HepG2 (cell line): Measurements from ENCODE around the gene LDLRAD2. TPM values are rescaled to one million over a fixed set of nuclear protein-coding genes. Genes with fewer than 3 reads are reported as not detected.

Source experiments
- ATAC-seq: fragments of 200-7000 bp; cut with Tn5 transposase; 3 replicates; pipeline ENCODE4 v1.9.1; 2020; ENCODE audit warnings: mild to moderate bottlenecking, moderate library complexity
- BruUV-seq: library from RNA; stranded (reverse); fragments of 400-500 nt; replicated peaks from 2 replicates; lab custom pipeline; 2021; lab: Mats Ljungman, UMichigan
- CTCF ChIA-PET: fragments of 300-600 bp; formaldehyde crosslinking; extraction: SDS; loops from one replicate; lab custom pipeline; 2021; ENCODE audit warnings: low total read pairs, inconsistent platforms, low intra/inter-chr PET ratio; lab: Yijun Ruan, JAX
- POLR2A ChIA-PET: fragments of 350-600 bp; sonication (Branson Sonifier 250); formaldehyde crosslinking; loops from one replicate; lab custom pipeline; 2020; ENCODE audit warnings: antibody characterized with exemption, inconsistent platforms; lab: Yijun Ruan, JAX
- DNase-seq: peaks from one replicate; pipeline ENCODE4 v3.0.0-alpha.2; 2015; ENCODE audit warnings: low spot score
- FAIRE-seq: peaks from 3 replicates; lab custom pipeline; 2011; peaks lifted over from hg19 to GRCh38; lab: Jason Lieb, UNC
- H2AFZ ChIP-seq: one replicate; pipeline ENCODE4 v1.6.1; 2011; ENCODE audit warnings: low read length, inconsistent platforms
- H3K27ac ChIP-seq: fragments of 300-600 bp; 3 replicates; pipeline ENCODE4 v1.8.0; 2011; ENCODE audit warnings: mixed run types, mild to moderate bottlenecking, mixed read lengths, low read length, inconsistent platforms; ENCODE audit not compliant: insufficient read depth; ENCODE audit errors: extremely low read length
- H3K27me3 ChIP-seq, 2 experiments: fragments of 200-600 bp in 1 of 2; 2 replicates in 1 of 2; 3 replicates in 1 of 2; pipeline versions ENCODE4 v1.6.0 to v1.8.0; 2011; ENCODE audit warnings: low read length in 2 of 2, mild to moderate bottlenecking in 2 of 2, moderate library complexity in 2 of 2, inconsistent platforms in 1 of 2; ENCODE audit not compliant: insufficient read depth in 2 of 2, control insufficient read depth in 1 of 2
- H3K36me3 ChIP-seq, 2 experiments: fragments of 200-600 bp in 1 of 2; replicated peaks in 1 of 2; 2 replicates in 1 of 2; 3 replicates in 1 of 2; pipeline versions ENCODE4 v1.5.1 to v1.8.0; 2011; ENCODE audit warnings: low read length in 2 of 2, inconsistent platforms in 1 of 2; ENCODE audit not compliant: insufficient read depth in 2 of 2, control insufficient read depth in 1 of 2
- H3K4me1 ChIP-seq: 2 replicates; pipeline ENCODE4 v1.5.1; 2012; ENCODE audit warnings: low read length, inconsistent platforms; ENCODE audit not compliant: insufficient read depth
- H3K4me2 ChIP-seq: 2 replicates; pipeline ENCODE4 v1.6.0; 2011; ENCODE audit warnings: low read depth, low read length, inconsistent platforms
- H3K4me3 ChIP-seq, 3 experiments: fragments of 200-600 bp in 1 of 3; sonication (generic), shearing (Covaris generic) in 1 of 3; replicated peaks in 1 of 3; 2 replicates each; pipeline ENCODE4 v1.5.1; 2011 to 2016; ENCODE audit warnings: low read length in 3 of 3, inconsistent platforms in 2 of 3, low read depth in 2 of 3, mild to moderate bottlenecking in 2 of 3, control low read depth in 1 of 3, mixed read lengths in 1 of 3; ENCODE audit not compliant: insufficient read depth in 1 of 3
- H3K79me2 ChIP-seq: one replicate; pipeline ENCODE4 v1.6.1; 2011; ENCODE audit warnings: low read length, inconsistent platforms; ENCODE audit not compliant: insufficient read depth
- H3K9ac ChIP-seq: 2 replicates; pipeline ENCODE4 v1.6.0; 2011; ENCODE audit warnings: mild to moderate bottlenecking, low read depth, low read length, inconsistent platforms; ENCODE audit not compliant: insufficient read depth
- H3K9me3 ChIP-seq: 2 replicates; pipeline ENCODE4 v1.5.1; 2012; ENCODE audit warnings: mild to moderate bottlenecking, low read length
- H4K20me1 ChIP-seq: 2 replicates; pipeline ENCODE4 v1.6.0; 2011; ENCODE audit warnings: inconsistent platforms, mild to moderate bottlenecking, low read length, moderate library complexity; ENCODE audit not compliant: insufficient read depth
- AKAP8 ChIP-seq: sonication (generic); formaldehyde crosslinking; IDR thresholded peaks from 2 replicates; pipeline ENCODE4 v1.5.1; 2020; ENCODE audit warnings: mild to moderate bottlenecking, missing genetic modification reagents
- ATAD3A ChIP-seq: sonication (generic); formaldehyde crosslinking; IDR thresholded peaks from 2 replicates; pipeline ENCODE4 v1.4.0; 2020; ENCODE audit warnings: missing genetic modification reagents
- CTCF ChIP-seq: sonication (generic); formaldehyde crosslinking; IDR thresholded peaks from 2 replicates; pipeline ENCODE4 v1.5.0; 2020; ENCODE audit warnings: mild to moderate bottlenecking, missing genetic modification reagents, moderate library complexity
- FOSL2 ChIP-seq: sonication (generic); formaldehyde crosslinking; IDR thresholded peaks from 2 replicates; pipeline ENCODE4 v1.4.0; 2020; ENCODE audit warnings: missing genetic modification reagents
- GZF1 ChIP-seq: sonication (generic); formaldehyde crosslinking; IDR thresholded peaks from 2 replicates; pipeline ENCODE4 v1.5.1; 2020; ENCODE audit warnings: mild to moderate bottlenecking, missing genetic modification reagents
- HNRNPLL ChIP-seq: fragments of 200-400 bp; formaldehyde crosslinking; IDR thresholded peaks from 2 replicates; pipeline ENCODE4 v1.6.1; 2017; ENCODE audit warnings: mild to moderate bottlenecking, low read depth, low read length; ENCODE audit not compliant: poor library complexity, severe bottlenecking
- KLF16 ChIP-seq, 2 experiments: sonication (generic) in 1 of 2; formaldehyde crosslinking in 1 of 2; IDR thresholded peaks; 2 replicates each; pipeline versions ENCODE4 v1.6.1 to v1.8.0; 2016 to 2023; ENCODE audit warnings: missing genetic modification reagents in 2 of 2, missing compliant biosample characterization in 1 of 2
- KLF6 ChIP-seq: IDR thresholded peaks from 2 replicates; pipeline ENCODE4 v1.8.0; 2016; ENCODE audit warnings: missing biosample characterization, missing genetic modification reagents
- KMT2A ChIP-seq: sonication (generic); formaldehyde crosslinking; IDR thresholded peaks from 2 replicates; pipeline ENCODE4 v1.4.0; 2020; ENCODE audit warnings: missing genetic modification reagents
- MAF1 ChIP-seq: sonication (generic); formaldehyde crosslinking; IDR thresholded peaks from 2 replicates; pipeline ENCODE4 v1.5.0; 2020; ENCODE audit warnings: missing genetic modification reagents, borderline replicate concordance
- MEIS1 ChIP-seq: sonication (generic); formaldehyde crosslinking; IDR thresholded peaks from 2 replicates; pipeline ENCODE4 v1.9.0; 2021; ENCODE audit warnings: mild to moderate bottlenecking, missing genetic modification reagents, moderate library complexity, borderline replicate concordance
- MTA3 ChIP-seq: sonication (generic); formaldehyde crosslinking; IDR thresholded peaks from 2 replicates; pipeline ENCODE4 v1.4.0; 2020; ENCODE audit warnings: missing genetic modification reagents
- MTF2 ChIP-seq: sonication (generic); formaldehyde crosslinking; IDR thresholded peaks from 2 replicates; pipeline ENCODE4 v1.5.0; 2020; ENCODE audit warnings: missing genetic modification reagents, borderline replicate concordance
- MXI1 ChIP-seq: IDR thresholded peaks from 3 replicates; pipeline ENCODE4 v1.6.1; 2012; ENCODE audit warnings: low read depth, low read length, inconsistent platforms, borderline replicate concordance
- RCOR2 ChIP-seq: IDR thresholded peaks from 2 replicates; pipeline ENCODE4 v1.6.1; 2016; ENCODE audit warnings: missing biosample characterization, missing genetic modification reagents
- SIN3A ChIP-seq: IDR thresholded peaks from 2 replicates; pipeline ENCODE4 v1.6.1; 2011; ENCODE audit warnings: low read depth, mild to moderate bottlenecking, control low read depth, low read length, borderline replicate concordance
- SP4 ChIP-seq: sonication (generic); formaldehyde crosslinking; IDR thresholded peaks from 2 replicates; pipeline ENCODE4 v1.8.1; 2023; ENCODE audit warnings: mild to moderate bottlenecking, missing genetic modification reagents
- SRY ChIP-seq: sonication (generic); formaldehyde crosslinking; IDR thresholded peaks from 2 replicates; pipeline ENCODE4 v1.8.0; 2022; ENCODE audit warnings: mild to moderate bottlenecking, missing genetic modification reagents
- TFDP1 ChIP-seq: IDR thresholded peaks from 2 replicates; pipeline ENCODE4 v1.6.1; 2016; ENCODE audit warnings: missing compliant biosample characterization, missing genetic modification reagents, borderline replicate concordance
- TOE1 ChIP-seq: sonication (generic); formaldehyde crosslinking; IDR thresholded peaks from 2 replicates; pipeline ENCODE4 v1.4.0; 2020; ENCODE audit warnings: mild to moderate bottlenecking, missing genetic modification reagents
- ZFP37 ChIP-seq: sonication (generic); formaldehyde crosslinking; IDR thresholded peaks from 2 replicates; pipeline ENCODE4 v1.4.0; 2020; ENCODE audit warnings: missing genetic modification reagents, borderline replicate concordance
- ZSCAN9 ChIP-seq: IDR thresholded peaks from 2 replicates; pipeline ENCODE4 v1.6.1; 2016; ENCODE audit warnings: borderline replicate concordance
- WGBS: methylation state at CpG from one replicate; pipeline ENCODE4 v1.1.6; 2017; ENCODE audit warnings: low lambda C conversion rate; 5-methylcytosine and 5-hydroxymethylcytosine counted together
- in situ Hi-C: cut with HindIII; loops from 2 replicates; pipeline ENCODE4 v1.10.0; 2017; ENCODE audit warnings: low pct_unique_long_range_greater_than_20kb; ENCODE audit not compliant: extremely low pct_ligation_motif_present
- intact Hi-C: fragments of 100-400 bp; cut with micrococcal nuclease; formaldehyde crosslinking; loops from one replicate; pipeline ENCODE4 v1.10.0; 2022; ENCODE audit not compliant: unreplicated experiment
- polyA plus RNA-seq, 8 experiments: library from polyadenylated mRNA; depleted of rRNA in 3 of 8; stranded (reverse) in 7 of 8; unstranded in 1 of 8; fragments of >200 nt; fragmentation: Illumina TruSeq in 4 of 8; extraction: Trizol in 4 of 8; gene quantifications; 2 replicates each; pipeline versions ENCODE4 v1.2.1 to v1.2.3, GENCODE V29; 2011 to 2016; ENCODE audit warnings: low read depth in 4 of 8, missing spikeins in 1 of 8, mixed read lengths in 1 of 8; ENCODE audit not compliant: insufficient read depth in 1 of 8
- total RNA-seq, 5 experiments: library from RNA; depleted of rRNA; stranded (reverse); fragments of >200 nt; fragmentation: Illumina TruSeq; extraction: Trizol; gene quantifications; 2 replicates each; pipeline ENCODE4 v1.2.3, GENCODE V29; 2016; ENCODE audit warnings: low read depth in 1 of 5
- TF ChIP-seq, protein P1 (sequence below): sonication (generic); formaldehyde crosslinking; IDR thresholded peaks from 2 replicates; pipeline ENCODE4 v1.9.0; 2021; ENCODE audit warnings: missing genetic modification reagents, borderline replicate concordance

LDLRAD2 gene
- total and polyA plus RNA-seq, 2 of the 13 experiments (the other 11 are each of a cell fraction or from before 2014, with no cell fraction given), result not detected

DNA sequence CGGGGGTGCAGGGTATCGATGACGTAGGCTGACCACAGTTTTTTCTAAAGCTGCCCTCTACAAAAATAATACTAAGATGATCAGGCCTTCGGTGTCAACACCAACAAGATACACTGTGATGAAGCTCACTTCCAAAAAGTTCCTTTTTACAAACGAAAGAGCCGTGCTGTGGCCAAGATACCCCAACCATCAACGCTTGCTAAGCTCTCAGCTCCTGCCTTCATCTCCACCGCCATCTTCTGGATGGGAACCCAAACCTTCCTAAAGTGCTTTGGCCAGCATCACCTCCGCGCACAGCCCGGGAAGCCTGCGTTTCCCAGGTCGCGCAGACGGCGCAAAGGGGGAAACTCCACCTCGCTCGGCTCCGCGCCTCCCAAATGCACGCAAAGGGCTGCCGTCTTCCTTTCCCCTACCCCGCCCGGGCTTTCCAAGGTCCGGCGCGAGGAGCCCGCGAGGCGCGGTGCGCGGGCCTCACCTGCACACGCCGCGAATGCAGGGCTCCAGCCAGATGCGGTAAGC lies 29.7 kb upstream of the LDLRAD2 start:
- BruUV-seq, result no TSS peak
- no peaks in the 10 kb centered on the region for H3K36me3 ChIP-seq
- TF ChIP-seq MTF2 (no peak), FOSL2 (CRISPR knock-in tag) (no peak), RCOR2 (CRISPR knock-in tag) (no peak), ZSCAN9 (CRISPR knock-in tag) (0 out of 2 replicates have a peak, but pooled peaks have one; percentile 7), KLF6 (CRISPR knock-in tag) (no peak), SIN3A (peak; percentile 11; the same call in 1 of the 2 replicates), CTCF (peak; percentile 60), KLF16 (CRISPR knock-in tag; IDR thresholded peaks at IDR 0.05) (0 out of 4 replicates have a peak, but pooled peaks of 1 of the 2 experiments have one; percentile 28), MAF1 (CRISPR knock-in tag) (no peak), ZFP37 (CRISPR knock-in tag) (no peak), KMT2A (no peak), TFDP1 (CRISPR knock-in tag) (no peak), AKAP8 (CRISPR knock-in tag) (no peak), HNRNPLL (peak; percentile 98), GZF1 (CRISPR knock-in tag) (0 out of 2 replicates have a peak, but pooled peaks have one; percentile 24), TOE1 (CRISPR knock-in tag) (no peak), SP4 (CRISPR knock-in tag) (no peak), SRY (CRISPR knock-in tag) (no peak; the same call in none of the 2 replicates), MXI1 (no peak), MEIS1 (CRISPR knock-in tag) (no peak), ATAD3A (CRISPR knock-in tag) (no peak), MTA3 (CRISPR knock-in tag) (no peak)
- TF ChIP-seq, protein P1, sequence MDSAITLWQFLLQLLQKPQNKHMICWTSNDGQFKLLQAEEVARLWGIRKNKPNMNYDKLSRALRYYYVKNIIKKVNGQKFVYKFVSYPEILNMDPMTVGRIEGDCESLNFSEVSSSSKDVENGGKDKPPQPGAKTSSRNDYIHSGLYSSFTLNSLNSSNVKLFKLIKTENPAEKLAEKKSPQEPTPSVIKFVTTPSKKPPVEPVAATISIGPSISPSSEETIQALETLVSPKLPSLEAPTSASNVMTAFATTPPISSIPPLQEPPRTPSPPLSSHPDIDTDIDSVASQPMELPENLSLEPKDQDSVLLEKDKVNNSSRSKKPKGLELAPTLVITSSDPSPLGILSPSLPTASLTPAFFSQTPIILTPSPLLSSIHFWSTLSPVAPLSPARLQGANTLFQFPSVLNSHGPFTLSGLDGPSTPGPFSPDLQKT (CRISPR knock-in tag), result no peak

More for the DNA sequence above, 29.7 kb upstream of the LDLRAD2 start:
- H3K27me3 ChIP-seq, result no peaks in the 10 kb centered on the region; a peak in 1 of 5 replicates
- H4K20me1 ChIP-seq, result peaks cover 14% of the 10 kb centered on the region
- intact Hi-C loops, result loop anchor here (1.0 to 5.0 kb wide), 3 partner anchors 79 to 550 kb away; no protein-coding TSS in a partner anchor
- H2AFZ ChIP-seq, result peak overlapping the region; percentile 39
- H3K4me1 ChIP-seq, result peaks cover 41% of the 10 kb centered on the region
- FAIRE-seq, result no peak
- peak overlapping the region; percentile 72 to 97 (median 80) for H3K4me3 ChIP-seq
- in situ Hi-C loops, result no loop called here
- H3K79me2 ChIP-seq, result peaks cover 45% of the 10 kb centered on the region
- peak; percentile 42 for DNase-seq
- H3K9me3 ChIP-seq, result no peaks in the 10 kb centered on the region
- 2% methylated on average over 7 of the region's 37 CpGs for WGBS
- CTCF ChIA-PET, result no interaction called here
- H3K27ac ChIP-seq, result peak overlapping the region; percentile 99
- peak overlapping the region; percentile 99 for H3K9ac ChIP-seq
- POLR2A ChIA-PET, result interaction anchor here (0.9 to 2.1 kb wide), 4 partner anchors 44 to 243 kb away, joined by 3 to 6 read pairs (median 4); no protein-coding TSS in a partner anchor
- H3K4me2 ChIP-seq, result peak overlapping the region; percentile 88
- peak; percentile 49 for ATAC-seq
